Anterior cingulate cortex (tissue), 58 donors: ENCODE results near the gene LIF.
"Not testable (repeated sequence)": the region's sequence is repeated elsewhere in the genome, so short reads cannot be mapped to it uniquely, and the experiment has no call there.

Experiments used
- DNase-seq, 58 donors: peaks; one replicate each; lab custom pipeline; 2025; lab: John Stamatoyannopoulos, UW

Gene LIF

GRCh38 chr22:30247974-30248373, 1.4 kb upstream of the LIF start:
- no peak for DNase-seq

DNA sequence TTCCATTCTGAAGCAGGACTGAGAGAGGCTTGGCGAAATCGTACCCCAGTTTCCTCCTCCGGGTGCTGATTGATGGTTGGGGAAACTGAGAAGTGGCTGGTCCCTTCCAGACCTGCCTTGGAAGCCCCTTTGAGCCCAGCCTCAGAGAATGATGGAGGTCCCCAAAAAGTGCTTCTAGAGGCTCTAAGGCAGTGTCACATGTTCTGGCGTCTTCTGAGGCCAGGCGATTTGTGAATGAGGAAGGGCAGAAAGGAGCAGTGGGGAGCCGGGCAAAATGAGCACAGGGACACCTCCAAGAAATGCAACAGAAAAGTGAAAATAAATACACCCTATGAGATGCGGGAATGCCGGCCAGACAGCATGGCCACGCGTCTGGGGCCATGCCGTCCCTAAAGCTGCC, 1.0 kb upstream of the LIF start:
- no peak for DNase-seq

- no peak for DNase-seq
These were observed 336 bp upstream of the LIF start for GRCh38 chr22:30246814-30247376.

- no peak for DNase-seq
These were observed 1.2 kb downstream of the LIF start for GRCh38 chr22:30245181-30245984.

GRCh38 chr22:30244641-30245040, 1.9 kb downstream of the LIF start:
- DNase-seq: no peak

DNA sequence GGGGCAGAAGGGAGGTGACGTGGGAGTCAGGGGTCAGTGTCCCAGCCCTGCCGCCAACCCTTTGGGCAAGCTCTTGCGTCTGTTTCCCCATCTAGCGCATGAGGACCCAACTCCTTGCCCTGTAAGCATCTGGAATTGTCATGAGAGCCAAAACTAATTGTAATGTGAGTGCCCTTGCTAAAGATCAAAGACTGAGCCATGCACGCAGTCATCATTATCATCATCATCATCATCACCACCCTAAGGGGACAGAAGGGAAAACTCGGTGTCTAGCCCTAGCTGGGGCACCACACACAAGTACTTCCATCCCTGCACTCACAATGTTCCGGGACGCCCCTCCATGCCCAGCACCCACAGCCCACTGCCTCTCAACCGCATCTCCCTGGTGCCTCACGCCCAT, 2.5 kb downstream of the LIF start:
- DNase-seq: no peak

GRCh38 chr22:30243661-30244060, 2.9 kb downstream of the LIF start:
- no peak for DNase-seq

DNA sequence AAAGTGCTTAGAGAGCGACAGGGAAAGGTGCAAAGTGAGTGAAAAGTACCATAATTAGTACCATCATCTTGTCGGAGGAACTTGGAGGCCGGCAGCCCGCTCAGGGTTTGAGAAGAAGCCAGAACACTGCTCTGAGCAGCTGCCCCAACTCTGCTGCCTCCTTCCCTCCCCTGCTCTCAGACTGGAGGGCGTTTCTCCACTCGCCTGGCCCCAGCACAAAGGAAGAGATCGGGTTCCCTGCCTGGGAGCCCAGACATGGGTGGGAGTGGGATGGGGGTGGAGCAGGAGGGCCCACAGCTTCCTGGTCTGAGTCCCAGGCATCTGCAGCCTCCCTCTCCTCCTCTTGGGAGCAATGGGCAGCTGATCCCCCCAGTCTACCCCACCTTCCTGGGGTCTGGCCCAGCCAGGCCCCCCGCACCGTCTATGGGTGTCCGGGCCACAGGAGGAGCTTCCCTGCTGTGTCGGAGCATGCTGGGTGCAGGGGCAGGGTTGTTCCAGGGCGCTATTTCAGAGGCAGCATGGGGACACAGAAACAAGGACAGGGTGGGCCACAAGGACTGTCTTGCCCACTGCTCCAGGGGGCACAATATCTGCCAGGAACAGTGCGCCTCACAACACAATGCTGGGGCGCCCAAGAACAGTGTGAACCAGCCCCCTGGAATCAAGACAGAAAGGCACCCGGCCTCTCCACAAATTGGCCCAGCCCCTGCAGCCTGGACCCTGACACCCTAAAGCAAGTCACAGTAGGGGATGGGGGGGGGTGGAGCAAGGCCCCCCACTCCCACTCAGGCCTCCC, 4.8 kb downstream of the LIF start:
- DNase-seq: no peak

DNA sequence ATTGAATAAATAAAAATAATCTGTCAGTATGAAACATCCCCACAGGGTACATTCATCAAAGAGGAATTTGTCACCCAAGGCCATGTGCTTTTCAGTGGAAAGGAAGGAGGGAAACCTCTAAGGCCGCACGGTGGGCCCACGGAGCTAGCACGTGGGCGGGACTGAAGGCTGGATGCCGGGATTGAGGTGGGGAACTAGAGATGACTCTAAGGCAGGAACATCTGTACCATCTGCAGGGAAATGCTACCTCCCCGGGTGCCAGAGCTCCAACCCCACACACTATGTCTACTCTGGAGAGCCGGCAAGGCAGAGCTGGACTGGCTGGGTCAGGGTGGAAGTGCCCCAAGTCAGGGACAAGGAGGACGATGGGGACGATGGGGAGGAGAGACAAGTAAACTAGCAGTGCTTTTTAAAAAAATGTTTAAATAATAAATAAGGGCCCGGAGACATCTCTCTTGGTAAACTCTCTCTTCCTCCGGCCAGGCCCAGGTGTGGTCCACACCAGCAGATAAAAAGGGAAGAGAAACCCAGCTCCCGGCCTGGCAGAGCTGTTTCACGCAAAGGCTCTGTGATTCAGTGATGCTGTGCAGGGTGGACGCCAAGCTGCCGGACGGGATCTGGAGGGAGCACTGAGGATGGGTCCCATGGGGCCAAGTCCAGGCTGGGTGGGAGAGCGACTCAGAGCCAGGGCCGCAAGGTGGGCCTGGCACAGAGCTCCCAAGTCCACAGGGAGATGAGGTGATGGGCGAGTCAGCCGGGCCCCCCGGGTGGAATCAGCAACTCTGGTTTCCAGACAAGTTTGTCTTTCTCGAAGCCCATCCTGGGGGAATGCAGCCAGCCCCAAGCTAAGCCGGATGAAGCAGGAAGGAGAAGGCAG, 5.8 kb downstream of the LIF start:
- DNase-seq: no peak

- no peak for DNase-seq
These were observed 6.8 kb downstream of the LIF start for GRCh38 chr22:30239488-30240405.

DNA sequence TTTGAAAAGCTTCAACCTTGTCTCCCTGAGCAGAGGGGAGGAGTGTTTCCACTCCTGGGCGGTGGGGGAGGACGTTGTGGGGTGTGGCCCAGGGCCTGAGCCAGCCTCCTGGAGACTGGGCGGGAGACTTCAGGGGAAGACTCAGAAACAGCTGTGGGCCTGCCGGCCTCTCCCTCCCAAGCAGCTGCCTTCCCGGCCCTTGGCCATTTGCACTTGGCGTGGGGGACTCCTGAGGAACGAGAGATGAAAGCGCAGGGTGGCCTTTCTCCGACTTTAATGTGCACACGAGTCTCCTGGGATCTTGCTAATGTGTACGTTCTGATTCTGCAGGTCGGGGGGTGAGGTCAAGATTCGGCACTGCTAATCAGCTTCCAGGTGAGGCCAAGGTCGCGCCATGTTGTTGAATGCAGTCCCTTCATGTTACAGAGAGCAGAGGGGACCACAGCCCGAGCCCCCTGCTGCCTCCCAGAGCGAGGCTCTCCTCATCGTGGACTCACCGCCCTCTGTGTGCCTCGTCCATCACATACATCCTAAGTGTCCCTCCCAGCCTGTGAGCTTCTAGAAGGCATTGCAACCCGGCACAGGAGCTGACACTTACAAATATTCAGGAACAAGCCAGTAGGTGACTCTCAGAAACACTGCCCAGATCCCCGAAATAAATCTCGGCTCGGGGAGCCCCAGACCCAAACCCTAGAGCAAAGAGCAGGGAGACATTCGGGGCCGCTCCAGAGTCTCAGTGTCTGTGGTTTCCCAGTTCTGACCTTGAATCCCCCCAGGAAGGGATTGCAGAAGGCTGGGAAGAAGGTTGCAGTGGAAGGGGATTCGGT, 7.7 kb downstream of the LIF start:
- DNase-seq: no peak

GRCh38 chr22:30238136-30238535, 8.4 kb downstream of the LIF start:
- DNase-seq: no peak

GRCh38 chr22:30236875-30237274, 9.7 kb downstream of the LIF start:
- DNase-seq: no peak

DNA sequence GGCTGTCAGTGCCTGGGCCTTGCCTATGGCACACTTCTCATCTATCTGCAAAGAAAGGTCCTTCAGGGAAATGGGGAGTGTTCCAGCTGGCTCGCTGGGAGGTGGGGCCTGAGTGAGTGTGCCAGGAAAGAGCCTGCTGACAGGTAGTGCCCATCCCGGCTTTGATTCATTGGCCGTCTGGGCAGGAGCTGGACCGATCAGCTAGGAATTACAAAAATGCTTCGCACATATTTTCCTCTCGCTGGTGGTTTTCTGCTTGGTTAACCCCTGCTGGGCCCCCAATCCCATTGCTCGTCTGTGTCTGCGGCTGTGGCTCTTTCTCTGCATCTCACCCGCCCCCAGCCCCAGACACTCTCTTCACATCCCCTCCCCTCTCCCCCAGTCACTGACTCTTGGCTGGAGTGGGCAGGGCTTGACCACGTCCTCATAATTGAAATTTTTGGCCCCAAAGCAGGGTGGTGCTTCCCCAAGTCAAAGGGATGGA, 10.8 kb downstream of the LIF start:
- DNase-seq: no peak

DNA sequence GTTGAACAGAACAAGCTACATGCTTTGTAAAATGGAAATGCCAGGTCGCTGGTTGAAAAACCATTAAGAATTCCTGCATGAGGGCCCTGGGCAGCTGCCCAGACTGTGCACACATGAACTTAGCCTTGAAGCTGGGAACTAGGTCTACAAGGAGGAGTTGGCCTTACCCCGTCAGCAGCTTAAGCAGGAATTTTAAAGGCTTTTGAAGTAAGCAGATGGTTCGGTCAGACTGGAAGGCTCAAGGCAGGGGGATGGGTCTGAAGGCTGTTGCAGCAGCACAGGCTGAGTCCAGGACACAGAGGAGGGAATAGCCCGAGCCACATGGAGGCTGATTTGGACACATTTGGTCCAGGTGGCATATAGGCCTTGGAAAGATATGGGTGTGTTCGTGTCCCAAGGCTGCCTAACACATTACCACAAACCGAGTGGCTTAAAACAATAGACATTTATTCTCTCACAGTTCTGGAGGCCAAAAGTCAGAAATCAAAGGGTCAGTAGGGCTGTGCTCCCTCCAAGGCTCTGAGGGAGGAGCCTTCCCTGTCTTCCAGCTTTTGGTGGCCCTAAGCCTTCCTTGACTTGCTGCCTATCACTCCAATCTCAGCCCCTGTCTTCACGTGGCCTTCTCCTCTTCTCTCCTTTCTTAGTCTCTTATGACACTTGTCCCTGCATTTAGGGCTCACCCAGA, 11.6 kb downstream of the LIF start:
- DNase-seq: peak in 4 of 58 donors; percentile 1 to 20 (median 10)

DNA sequence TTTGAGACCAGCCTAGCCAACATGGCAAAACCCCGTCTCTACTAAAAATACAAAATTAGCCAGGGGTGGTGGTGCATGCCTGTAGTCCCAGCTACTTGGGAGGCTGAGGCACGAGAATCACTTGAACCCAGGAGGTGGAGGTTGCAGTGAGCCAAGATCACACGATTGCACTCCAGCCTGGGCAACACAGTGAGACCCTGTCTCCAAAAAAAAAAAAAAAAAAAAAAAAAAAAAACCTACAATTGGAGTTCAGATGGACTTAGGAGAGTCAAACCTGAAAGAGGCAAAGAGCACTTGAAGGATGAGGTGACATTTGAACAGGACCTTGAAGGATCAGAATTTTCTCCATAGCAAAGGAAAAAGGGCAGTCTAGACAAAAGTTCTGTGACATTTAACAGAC, 12.2 kb downstream of the LIF start:
- DNase-seq: not testable (repeated sequence)

DNA sequence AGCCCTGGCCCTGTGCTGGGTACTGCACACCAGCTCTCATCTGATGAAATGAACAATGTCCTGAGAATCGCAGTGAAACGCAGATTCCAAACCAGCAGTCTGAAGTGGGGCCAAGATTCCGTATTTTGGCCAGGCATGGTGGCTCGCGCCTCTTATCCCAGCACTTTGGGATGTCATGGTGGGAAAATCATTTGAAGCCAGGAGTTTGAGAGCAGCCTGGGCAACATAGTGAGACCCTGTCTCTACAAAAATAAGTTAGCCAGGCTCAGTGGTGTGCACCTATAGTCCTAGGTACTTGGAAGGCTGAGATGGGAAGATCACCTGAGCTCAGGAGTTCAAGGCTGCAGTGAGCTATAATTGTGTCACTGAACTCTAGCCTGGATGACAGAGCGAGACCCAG, 13.0 kb downstream of the LIF start:
- DNase-seq: no peak

DNA sequence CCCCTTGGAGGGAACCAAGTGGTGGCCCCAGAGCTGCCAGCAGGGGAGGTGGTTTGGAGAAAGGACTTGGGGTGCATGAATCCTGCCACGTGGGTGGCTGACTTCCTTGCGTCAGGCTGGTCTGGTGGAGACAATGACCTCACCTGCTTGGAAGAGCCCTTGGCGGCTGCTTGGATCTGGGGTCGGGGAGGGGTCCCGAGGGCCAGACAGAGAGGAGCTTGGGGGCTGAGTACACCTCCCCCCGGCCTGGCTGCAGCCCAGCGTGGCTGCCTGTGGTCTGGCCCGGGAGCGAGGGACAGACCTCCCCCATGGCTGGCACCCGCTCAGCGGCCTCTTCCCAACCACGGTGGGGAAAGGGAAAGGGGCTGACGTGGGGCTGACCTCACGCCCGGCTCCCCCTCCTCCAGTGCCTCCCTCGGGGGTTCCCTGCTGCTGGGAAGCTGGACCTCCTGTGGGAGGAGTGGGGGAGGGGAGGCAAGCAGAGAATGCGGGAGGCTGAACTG, 13.8 kb downstream of the LIF start:
- DNase-seq: no peak
